ENCODE results near the gene MAFG. TPM values are rescaled to one million over a fixed set of nuclear protein-coding genes. Genes with fewer than 3 reads are reported as not detected.

Gene MAFG
- total and polyA plus RNA-seq, 4 donors, result 11.9 to 33.3 (median 23.3) TPM

DNA sequence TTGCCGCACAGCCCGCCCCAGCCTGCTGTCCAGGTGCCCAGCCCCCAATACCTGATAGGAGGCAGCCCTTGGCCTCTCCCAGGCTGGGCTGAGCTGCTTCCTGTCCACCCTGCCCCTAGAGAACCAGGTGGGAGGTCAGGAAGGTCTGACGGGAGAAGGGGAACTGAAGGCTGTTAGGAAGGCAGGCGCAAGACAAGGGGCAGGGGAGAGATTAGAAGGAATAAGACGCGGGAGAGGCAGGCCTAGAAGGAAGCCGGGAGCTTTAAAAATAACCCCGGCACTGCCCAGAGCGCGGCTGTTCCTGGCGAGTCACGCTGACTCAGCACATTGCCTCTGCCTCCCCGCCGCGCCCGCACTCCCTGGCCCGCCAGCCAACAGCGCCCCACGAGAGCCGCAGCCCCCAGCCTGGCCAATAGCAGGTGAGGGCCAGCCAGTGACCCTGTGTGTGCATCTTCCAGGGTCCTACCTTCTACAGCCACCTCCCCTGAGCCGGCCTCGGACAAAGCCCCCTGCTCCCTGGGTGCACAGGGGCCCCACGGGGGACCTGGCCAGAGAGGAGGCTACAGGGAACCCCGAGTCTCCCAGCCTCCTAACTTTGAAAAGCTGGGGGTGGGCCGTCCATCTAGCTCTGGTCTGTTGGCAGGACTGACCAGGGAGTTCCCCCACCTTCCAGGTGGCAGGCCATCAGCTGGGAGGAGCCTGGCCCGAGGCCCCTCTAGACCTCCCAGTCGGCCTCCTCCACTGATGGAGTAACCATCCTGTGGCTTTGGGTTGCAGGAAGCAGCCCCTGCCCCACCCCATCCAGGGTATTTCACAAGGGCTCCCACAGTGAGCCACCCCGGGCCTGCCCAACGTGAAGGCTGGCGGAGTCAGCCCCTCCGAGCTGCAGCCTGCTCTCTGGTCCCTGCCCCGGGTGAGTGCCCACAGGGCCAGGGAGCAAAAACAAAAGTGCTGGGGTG lies 4.0 kb downstream of the MAFG start:
- DNase-seq (peak; percentile 61 to 73 (median 63)), ATAC-seq (ENCODE audit: insufficient read depth, low FRiP score) (peak; percentile 36)
- 13 to 34% methylated on average over 25 to 32 of the region's 32 CpGs for WGBS, 2 donors
- H3K36me3 ChIP-seq (ENCODE audit: control insufficient read depth in 4 of 4, insufficient read depth in 4 of 4, low read length in 4 of 4), result peaks cover 0 to 28% (median 7%) of the 10 kb centered on the region in 4 donors
- H3K27ac ChIP-seq (ENCODE audit: low read depth in 1 of 2, low read length in 1 of 2), result peak overlapping the region in 1 of 2 donors; percentile 37
- no peaks in the 10 kb centered on the region for H3K27me3 ChIP-seq (ENCODE audit: control insufficient read depth in 3 of 3, insufficient read depth in 3 of 3, low read length in 2 of 3)
- H3K4me3 ChIP-seq, result no peak overlapping the region
- TF ChIP-seq, protein P1, sequence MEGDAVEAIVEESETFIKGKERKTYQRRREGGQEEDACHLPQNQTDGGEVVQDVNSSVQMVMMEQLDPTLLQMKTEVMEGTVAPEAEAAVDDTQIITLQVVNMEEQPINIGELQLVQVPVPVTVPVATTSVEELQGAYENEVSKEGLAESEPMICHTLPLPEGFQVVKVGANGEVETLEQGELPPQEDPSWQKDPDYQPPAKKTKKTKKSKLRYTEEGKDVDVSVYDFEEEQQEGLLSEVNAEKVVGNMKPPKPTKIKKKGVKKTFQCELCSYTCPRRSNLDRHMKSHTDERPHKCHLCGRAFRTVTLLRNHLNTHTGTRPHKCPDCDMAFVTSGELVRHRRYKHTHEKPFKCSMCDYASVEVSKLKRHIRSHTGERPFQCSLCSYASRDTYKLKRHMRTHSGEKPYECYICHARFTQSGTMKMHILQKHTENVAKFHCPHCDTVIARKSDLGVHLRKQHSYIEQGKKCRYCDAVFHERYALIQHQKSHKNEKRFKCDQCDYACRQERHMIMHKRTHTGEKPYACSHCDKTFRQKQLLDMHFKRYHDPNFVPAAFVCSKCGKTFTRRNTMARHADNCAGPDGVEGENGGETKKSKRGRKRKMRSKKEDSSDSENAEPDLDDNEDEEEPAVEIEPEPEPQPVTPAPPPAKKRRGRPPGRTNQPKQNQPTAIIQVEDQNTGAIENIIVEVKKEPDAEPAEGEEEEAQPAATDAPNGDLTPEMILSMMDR (IDR thresholded peaks at IDR 0.05; ENCODE audit: control extremely low read depth, extremely low read depth), result no peak
- H3K9ac ChIP-seq (ENCODE audit: insufficient read depth in 1 of 2, low read length in 2 of 2), result no peak overlapping the region
- peaks cover 0 to 35% (median 12%) of the 10 kb centered on the region in 5 donors for H3K4me1 ChIP-seq (ENCODE audit: control insufficient read depth in 5 of 5, insufficient read depth in 5 of 5, low read length in 5 of 5)
- H3K9me3 ChIP-seq (ENCODE audit: control insufficient read depth in 4 of 4, insufficient read depth in 3 of 4, low read length in 3 of 4), result no peaks in the 10 kb centered on the region

DNA sequence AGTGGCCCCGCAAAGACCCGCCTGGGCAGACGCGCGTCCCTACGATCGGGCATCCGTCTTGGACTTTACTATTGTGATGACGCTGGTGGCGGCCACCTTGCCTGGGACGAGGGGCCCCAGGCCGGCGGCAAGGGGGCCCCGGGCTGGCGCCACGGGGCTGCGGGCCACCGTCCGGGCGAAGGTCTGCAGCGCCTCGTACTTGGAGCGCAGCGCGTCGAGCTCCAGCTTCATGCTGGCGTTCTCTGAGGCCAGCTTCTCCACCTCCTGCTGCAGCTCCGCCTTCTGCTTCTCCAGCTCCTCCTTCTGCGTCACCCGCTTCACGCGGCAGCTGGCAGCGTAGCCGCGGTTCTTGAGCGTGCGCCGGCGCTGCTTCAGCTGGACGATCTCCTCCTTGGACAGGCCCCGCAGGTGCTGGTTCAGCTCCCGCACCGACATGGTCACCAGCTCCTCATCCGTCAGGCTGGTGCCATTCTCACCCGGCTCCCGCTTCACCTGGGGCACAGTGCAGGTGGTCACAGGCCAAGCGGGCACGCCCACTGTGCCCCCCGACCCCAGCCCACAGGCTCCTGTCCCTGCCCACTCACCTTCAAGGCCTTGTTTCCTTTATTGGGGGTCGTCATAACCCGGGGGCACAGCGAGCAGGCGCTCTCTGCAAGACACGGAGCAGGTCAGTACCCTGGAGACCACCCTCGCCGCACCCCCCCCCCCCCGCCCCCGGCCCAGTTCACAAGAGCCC lies 4.8 kb downstream of the MAFG start:
- ATAC-seq (ENCODE audit: insufficient read depth, low FRiP score), result no peak
- Histone ChIP-seq H3K9me3 (ENCODE audit: control insufficient read depth in 4 of 4, insufficient read depth in 3 of 4, low read length in 3 of 4) (no peaks in the 10 kb centered on the region), H3K4me3 (no peak overlapping the region), H3K9ac (ENCODE audit: insufficient read depth in 1 of 2, low read length in 2 of 2) (no peak overlapping the region), H3K4me1 (ENCODE audit: control insufficient read depth in 5 of 5, insufficient read depth in 5 of 5, low read length in 5 of 5) (peaks cover 0 to 38% (median 12%) of the 10 kb centered on the region in 5 donors), H3K27ac (ENCODE audit: low read depth in 1 of 2, low read length in 1 of 2) (peak overlapping the region in 1 of 2 donors; percentile 30), H3K27me3 (ENCODE audit: control insufficient read depth in 3 of 3, insufficient read depth in 3 of 3, low read length in 2 of 3) (no peaks in the 10 kb centered on the region), H3K36me3 (ENCODE audit: control insufficient read depth in 4 of 4, insufficient read depth in 4 of 4, low read length in 4 of 4) (peaks cover 0 to 28% (median 7%) of the 10 kb centered on the region in 4 donors)
- 88% methylated on average over 49 to 58 of the region's 58 CpGs for WGBS, 2 donors
- DNase-seq, result no peak
- TF ChIP-seq, protein P1 (IDR thresholded peaks at IDR 0.05; ENCODE audit: control extremely low read depth, extremely low read depth), result no peak

DNA sequence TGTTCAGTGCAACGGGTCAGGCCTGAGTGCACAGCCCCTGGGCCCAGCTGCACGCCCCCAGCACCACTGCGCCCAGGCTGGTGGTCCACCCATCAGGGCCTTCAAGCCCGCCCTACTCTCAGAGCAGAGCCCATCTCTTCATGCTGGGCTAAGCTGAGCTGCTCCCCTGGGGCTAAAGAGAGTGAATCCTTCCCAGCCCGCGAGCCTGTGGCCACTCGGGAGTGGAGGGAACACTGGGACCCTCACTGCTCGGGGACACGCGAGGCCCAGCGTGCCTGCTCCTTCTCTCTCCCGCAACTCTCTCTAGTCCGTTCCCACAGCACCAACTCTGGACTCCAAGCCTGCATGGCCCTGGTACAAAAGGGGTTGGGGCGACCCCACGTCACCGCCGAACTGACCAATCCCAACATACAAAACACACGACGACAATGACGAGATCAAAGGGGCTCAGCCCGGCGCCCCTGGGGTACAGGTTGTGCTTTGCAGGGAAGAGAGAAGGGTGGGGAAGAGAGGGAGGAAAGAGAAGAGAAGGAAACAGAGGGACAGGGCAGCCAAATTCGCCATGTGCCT lies 5.5 kb downstream of the MAFG start:
- H3K4me1 ChIP-seq (ENCODE audit: control insufficient read depth in 5 of 5, insufficient read depth in 5 of 5, low read length in 5 of 5), result peaks cover 1 to 38% (median 12%) of the 10 kb centered on the region in 5 donors
- H3K27ac ChIP-seq (ENCODE audit: low read depth in 1 of 2, low read length in 1 of 2), result peak overlapping the region in 1 of 2 donors; percentile 15
- no peak for ATAC-seq (ENCODE audit: insufficient read depth, low FRiP score)
- H3K9me3 ChIP-seq (ENCODE audit: control insufficient read depth in 4 of 4, insufficient read depth in 3 of 4, low read length in 3 of 4), result no peaks in the 10 kb centered on the region
- H3K27me3 ChIP-seq (ENCODE audit: control insufficient read depth in 3 of 3, insufficient read depth in 3 of 3, low read length in 2 of 3), result no peaks in the 10 kb centered on the region
- no peak overlapping the region for H3K4me3 ChIP-seq
- H3K36me3 ChIP-seq (ENCODE audit: control insufficient read depth in 4 of 4, insufficient read depth in 4 of 4, low read length in 4 of 4), result peaks cover 0 to 28% (median 7%) of the 10 kb centered on the region in 4 donors
- TF ChIP-seq, protein P1 (IDR thresholded peaks at IDR 0.05; ENCODE audit: control extremely low read depth, extremely low read depth), result no peak
- no peak overlapping the region for H3K9ac ChIP-seq (ENCODE audit: insufficient read depth in 1 of 2, low read length in 2 of 2)
- WGBS, 2 donors, result 94 to 95% methylated on average over 23 of the region's 23 CpGs
- DNase-seq, result no peak
